Activated CD8-positive, alpha-beta memory T cell treated with anti-CD3 and anti-CD28 coated beads, Interleukin-2, amount 10 ng/mL, durations not matched to agents 7 days and 5 days (primary cell): Measurements from ENCODE around the gene SLC9B1. TPM values are rescaled to one million over a fixed set of nuclear protein-coding genes. Genes with fewer than 3 reads are reported as not detected.

ENCODE experiments used
- ATAC-seq: fragments of 150-1000 bp; cut with Tn5 transposase; one replicate; pipeline ENCODE4 v1.10.0; 2021; ENCODE audit warnings: moderate library complexity
- CTCF ChIA-PET: fragments of 350-600 bp; sonication (Branson Sonifier 250); formaldehyde crosslinking; loops from one replicate; lab custom pipeline; 2021; ENCODE audit warnings: antibody characterized with exemption; lab: Charles Lee
- DNase-seq: peaks from one replicate; pipeline ENCODE4 v3.0.0-alpha.2; 2020
- H3K27ac Mint-ChIP-seq: one replicate; pipeline ENCODE4 v1.8.0; 2021; ENCODE audit warnings: mild to moderate bottlenecking, mixed read lengths
- H3K27me3 Mint-ChIP-seq: one replicate; pipeline ENCODE4 v1.8.0; 2021; ENCODE audit warnings: mixed read lengths
- H3K36me3 Mint-ChIP-seq: one replicate; pipeline ENCODE4 v1.8.0; 2021; ENCODE audit warnings: mild to moderate bottlenecking, mixed read lengths
- H3K4me1 Mint-ChIP-seq: one replicate; pipeline ENCODE4 v1.8.0; 2021; ENCODE audit warnings: mixed read lengths
- H3K4me3 Mint-ChIP-seq: one replicate; pipeline ENCODE4 v1.8.0; 2021; ENCODE audit warnings: mild to moderate bottlenecking, moderate library complexity, mixed read lengths
- H3K9me3 Mint-ChIP-seq: one replicate; pipeline ENCODE4 v1.8.0; 2022; ENCODE audit warnings: low read depth, mixed read lengths
- total RNA-seq, 2 experiments: library from RNA; stranded (reverse); gene quantifications; one replicate each; pipeline ENCODE4 v1.2.3, GENCODE V29; 2021

The SLC9B1 gene
- total RNA-seq, 2 experiments from 2014 or later: 1.2 to 1.3 TPM

- Mint-ChIP-seq H3K27ac (no peak overlapping the region), H3K4me3 (no peak overlapping the region), H3K4me1 (peaks cover 15% of the 10 kb centered on the region), H3K36me3 (peaks cover 34% of the 10 kb centered on the region), H3K27me3 (no peaks in the 10 kb centered on the region), H3K9me3 (peaks cover 2% of the 10 kb centered on the region)
- DNase-seq (no peak), ATAC-seq (no peak)
- CTCF ChIA-PET: interaction anchor here (1.7 kb wide), 1 partner anchor 69 kb away, joined by 8 read pairs; the partner anchor contains the start of gene BDH2
Measured at GRCh38 chr4:103030791-103031190, 11.3 kb upstream of the SLC9B1 start.

GRCh38 chr4:103029300-103029699 lies 9.8 kb upstream of the SLC9B1 start:
- H3K4me1 Mint-ChIP-seq: peaks cover 15% of the 10 kb centered on the region
- CTCF ChIA-PET: interaction anchor here (0.9 to 1.7 kb wide), 3 partner anchors 17 to 70 kb away, joined by 3 to 8 read pairs (median 4); partner anchors contain the start of gene BDH2
- H3K36me3 Mint-ChIP-seq: peaks cover 26% of the 10 kb centered on the region
- DNase-seq (no peak), ATAC-seq (no peak)
- no peak overlapping the region for H3K4me3 Mint-ChIP-seq
- no peak overlapping the region for H3K27ac Mint-ChIP-seq
- H3K9me3 Mint-ChIP-seq: no peaks in the 10 kb centered on the region
- no peaks in the 10 kb centered on the region for H3K27me3 Mint-ChIP-seq

GRCh38 chr4:103026868-103027267 lies 7.4 kb upstream of the SLC9B1 start:
- DNase-seq: no peak

GRCh38 chr4:103024996-103025395 lies 5.5 kb upstream of the SLC9B1 start:
- DNase-seq (no peak), ATAC-seq (no peak)
- CTCF ChIA-PET: no interaction called here
- Mint-ChIP-seq H3K4me3 (no peak overlapping the region), H3K36me3 (peaks cover 15% of the 10 kb centered on the region), H3K27me3 (no peaks in the 10 kb centered on the region), H3K9me3 (no peaks in the 10 kb centered on the region), H3K27ac (no peak overlapping the region), H3K4me1 (peaks cover 5% of the 10 kb centered on the region)

More at GRCh38 chr4:103026868-103027267, 7.4 kb upstream of the SLC9B1 start:
- Mint-ChIP-seq H3K4me3 (no peak overlapping the region), H3K27ac (no peak overlapping the region), H3K4me1 (no peaks in the 10 kb centered on the region), H3K9me3 (no peaks in the 10 kb centered on the region), H3K27me3 (no peaks in the 10 kb centered on the region), H3K36me3 (peaks cover 23% of the 10 kb centered on the region)
- CTCF ChIA-PET: interaction anchor here (1.4 kb wide), 1 partner anchor 20 kb away, joined by 3 read pairs; no protein-coding TSS in a partner anchor
- ATAC-seq: no peak

- Mint-ChIP-seq H3K36me3 (peaks cover 9% of the 10 kb centered on the region), H3K9me3 (no peaks in the 10 kb centered on the region), H3K27me3 (no peaks in the 10 kb centered on the region), H3K4me3 (no peak overlapping the region), H3K27ac (no peak overlapping the region), H3K4me1 (peaks cover 21% of the 10 kb centered on the region)
- CTCF ChIA-PET: interaction anchor here (0.9 kb wide), 1 partner anchor 12 kb away, joined by 4 read pairs; no protein-coding TSS in a partner anchor
- no peak for DNase-seq
- no peak for ATAC-seq
Measured at GRCh38 chr4:103021120-103021519, 1.6 kb upstream of the SLC9B1 start.

- Mint-ChIP-seq H3K27me3 (no peaks in the 10 kb centered on the region), H3K4me3 (peak overlapping the region; percentile 92), H3K36me3 (peaks cover 3% of the 10 kb centered on the region), H3K9me3 (no peaks in the 10 kb centered on the region), H3K4me1 (peaks cover 21% of the 10 kb centered on the region), H3K27ac (peak overlapping the region; percentile 95)
- ATAC-seq (no peak), DNase-seq (no peak)
- CTCF ChIA-PET: interaction anchor here (1.1 to 1.7 kb wide), 3 partner anchors 9 to 81 kb away, joined by 3 to 6 read pairs (median 6); partner anchors contain the start of gene BDH2
Measured at GRCh38 chr4:103018391-103019307, 856 bp downstream of the SLC9B1 start.

- H3K27me3 Mint-ChIP-seq: no peaks in the 10 kb centered on the region
- no peak for DNase-seq
- H3K9me3 Mint-ChIP-seq: no peaks in the 10 kb centered on the region
- H3K4me3 Mint-ChIP-seq: no peak overlapping the region
- CTCF ChIA-PET: interaction anchor here (1.1 to 1.7 kb wide), 2 partner anchors 391 to 581 kb away, joined by 3 to 6 read pairs; no protein-coding TSS in a partner anchor
- H3K4me1 Mint-ChIP-seq: no peaks in the 10 kb centered on the region
- no peak overlapping the region for H3K27ac Mint-ChIP-seq
- no peak for ATAC-seq
- no peaks in the 10 kb centered on the region for H3K36me3 Mint-ChIP-seq
Measured at GRCh38 chr4:103012551-103012950, 7.0 kb downstream of the SLC9B1 start.

GRCh38 chr4:103012060-103012459 lies 7.4 kb downstream of the SLC9B1 start:
- Mint-ChIP-seq H3K27ac (no peak overlapping the region), H3K27me3 (no peaks in the 10 kb centered on the region), H3K4me1 (no peaks in the 10 kb centered on the region), H3K36me3 (no peaks in the 10 kb centered on the region), H3K4me3 (no peak overlapping the region), H3K9me3 (no peaks in the 10 kb centered on the region)
- CTCF ChIA-PET: interaction anchor here (1.1 to 1.7 kb wide), 2 partner anchors 390 to 581 kb away, joined by 3 to 6 read pairs; no protein-coding TSS in a partner anchor
- ATAC-seq (no peak), DNase-seq (no peak)

- no peak for ATAC-seq
- Mint-ChIP-seq H3K27me3 (no peaks in the 10 kb centered on the region), H3K4me3 (no peak overlapping the region), H3K27ac (no peak overlapping the region), H3K4me1 (no peaks in the 10 kb centered on the region), H3K9me3 (no peaks in the 10 kb centered on the region), H3K36me3 (no peaks in the 10 kb centered on the region)
- DNase-seq: no peak
- CTCF ChIA-PET: interaction anchor here (1.1 to 1.3 kb wide), 4 partner anchors 80 to 390 kb away, joined by 3 to 4 read pairs (median 3); no protein-coding TSS in a partner anchor
Measured at GRCh38 chr4:103011378-103012025, 8.0 kb downstream of the SLC9B1 start.

GRCh38 chr4:103010804-103011203 lies 8.7 kb downstream of the SLC9B1 start:
- no peak for ATAC-seq

GRCh38 chr4:103008875-103009729 lies 10.4 kb downstream of the SLC9B1 start:
- Mint-ChIP-seq H3K4me1 (no peaks in the 10 kb centered on the region), H3K27me3 (no peaks in the 10 kb centered on the region), H3K36me3 (no peaks in the 10 kb centered on the region), H3K27ac (no peak overlapping the region), H3K9me3 (no peaks in the 10 kb centered on the region), H3K4me3 (no peak overlapping the region)
- DNase-seq (no peak), ATAC-seq (peak; percentile 83)
- CTCF ChIA-PET: interaction anchor here (0.6 to 1.6 kb wide), 19 partner anchors 8 to 578 kb away, joined by 3 to 12 read pairs (median 3); partner anchors contain the start of gene BDH2

More at GRCh38 chr4:103010804-103011203, 8.7 kb downstream of the SLC9B1 start:
- CTCF ChIA-PET: interaction anchor here (1.0 to 1.3 kb wide), 4 partner anchors 81 to 580 kb away, joined by 3 to 4 read pairs (median 3); no protein-coding TSS in a partner anchor
- Mint-ChIP-seq H3K4me1 (no peaks in the 10 kb centered on the region), H3K4me3 (no peak overlapping the region), H3K27me3 (no peaks in the 10 kb centered on the region), H3K27ac (no peak overlapping the region), H3K9me3 (no peaks in the 10 kb centered on the region), H3K36me3 (no peaks in the 10 kb centered on the region)
- no peak for DNase-seq

- CTCF ChIA-PET: interaction anchor here (0.6 kb wide), 1 partner anchor 66 kb away, joined by 3 read pairs; no protein-coding TSS in a partner anchor
- peaks cover 19% of the 10 kb centered on the region for H3K36me3 Mint-ChIP-seq
- ATAC-seq: no peak
- peaks cover 7% of the 10 kb centered on the region for H3K9me3 Mint-ChIP-seq
- no peaks in the 10 kb centered on the region for H3K27me3 Mint-ChIP-seq
- no peak overlapping the region for H3K4me3 Mint-ChIP-seq
- no peak overlapping the region for H3K27ac Mint-ChIP-seq
- DNase-seq: no peak
- H3K4me1 Mint-ChIP-seq: no peaks in the 10 kb centered on the region
Measured at GRCh38 chr4:103002551-103002950, 17.0 kb downstream of the SLC9B1 start.
